Ishikawa (cell line): Measurements from ENCODE around the gene NCAPG2.

Experiments
- CEBPB ChIP-seq: IDR thresholded peaks from 2 replicates; pipeline ENCODE4 v1.6.1; 2012
- CREB1 ChIP-seq: IDR thresholded peaks from 2 replicates; pipeline ENCODE4 v1.6.1; 2012; ENCODE audit warnings: low read depth
- EGR1 ChIP-seq: IDR thresholded peaks from 2 replicates; pipeline ENCODE4 v1.6.1; 2012
- EP300 ChIP-seq: IDR thresholded peaks from 2 replicates; pipeline ENCODE4 v1.6.1; 2012; ENCODE audit warnings: borderline replicate concordance
- FOXM1 ChIP-seq: IDR thresholded peaks from 2 replicates; pipeline ENCODE4 v1.6.1; 2012; ENCODE audit warnings: low read depth, borderline replicate concordance
- MAX ChIP-seq: IDR thresholded peaks from 2 replicates; pipeline ENCODE4 v1.6.1; 2012
- NFIC ChIP-seq: IDR thresholded peaks from 2 replicates; pipeline ENCODE4 v1.6.1; 2012
- RAD21 ChIP-seq: IDR thresholded peaks from 2 replicates; pipeline ENCODE4 v1.6.1; 2012; ENCODE audit warnings: low read depth
- REST ChIP-seq: IDR thresholded peaks from 2 replicates; pipeline ENCODE4 v1.6.1; 2012; ENCODE audit warnings: low read depth, mild to moderate bottlenecking
- TAF1 ChIP-seq: IDR thresholded peaks from 2 replicates; pipeline ENCODE4 v1.6.1; 2012; ENCODE audit warnings: low read depth, mild to moderate bottlenecking
- TCF12 ChIP-seq: IDR thresholded peaks from 2 replicates; pipeline ENCODE4 v1.6.1; 2012; ENCODE audit warnings: low read depth
- TEAD4 ChIP-seq: IDR thresholded peaks from 2 replicates; pipeline ENCODE4 v1.6.1; 2012
- USF1 ChIP-seq: IDR thresholded peaks from 2 replicates; pipeline ENCODE4 v1.6.1; 2012
- YY1 ChIP-seq: IDR thresholded peaks from 2 replicates; pipeline ENCODE4 v1.6.1; 2012; ENCODE audit warnings: low read depth
- ZBTB7A ChIP-seq: IDR thresholded peaks from 2 replicates; pipeline ENCODE4 v1.6.1; 2012; ENCODE audit warnings: low read depth

NCAPG2 gene

GRCh38 chr7:158601090-158601489, 103.5 kb downstream of the NCAPG2 start:
- TF ChIP-seq TAF1 (no peak), REST (no peak), TEAD4 (no peak), CEBPB (no peak), RAD21 (no peak), ZBTB7A (no peak), EGR1 (no peak), EP300 (no peak), MAX (no peak), USF1 (no peak), TCF12 (no peak), YY1 (no peak), NFIC (no peak), CREB1 (no peak), FOXM1 (no peak)

- TF ChIP-seq MAX (no peak), EGR1 (no peak), TEAD4 (no peak), CEBPB (no peak), RAD21 (no peak), ZBTB7A (no peak), USF1 (no peak), YY1 (no peak), TAF1 (no peak), TCF12 (no peak), EP300 (no peak), CREB1 (no peak), NFIC (no peak)
Measured at GRCh38 chr7:158596745-158597144, 107.9 kb downstream of the NCAPG2 start.

- TF ChIP-seq EGR1 (no peak), YY1 (no peak), REST (no peak), TCF12 (no peak), NFIC (no peak), TAF1 (no peak), CREB1 (no peak), RAD21 (no peak), FOXM1 (no peak), EP300 (no peak), TEAD4 (no peak), ZBTB7A (no peak)
Measured at GRCh38 chr7:158596309-158596708, 108.3 kb downstream of the NCAPG2 start.

- TF ChIP-seq CREB1: no peak
- no peak for TF ChIP-seq MAX
- TF ChIP-seq TAF1: no peak
- TF ChIP-seq RAD21: no peak
- no peak for TF ChIP-seq ZBTB7A
- TF ChIP-seq EGR1: no peak
- no peak for TF ChIP-seq TCF12
- no peak for TF ChIP-seq YY1
- no peak for TF ChIP-seq CEBPB
- TF ChIP-seq NFIC: no peak
- no peak for TF ChIP-seq USF1
- no peak for TF ChIP-seq FOXM1
- TF ChIP-seq EP300: no peak
- TF ChIP-seq REST: no peak
Measured at GRCh38 chr7:158595068-158595467, 109.5 kb downstream of the NCAPG2 start.
